ENCODE measurements around the gene GTF2A1.

Gene GTF2A1

GRCh38 chr14:81143793-81144192 lies 77.0 kb downstream of the GTF2A1 start:
- no peak for DNase-seq (ENCODE audit: low read depth)
- no peak overlapping the region for H3K4me3 ChIP-seq (ENCODE audit: low read depth, low read length)
- in situ Hi-C loops (cut with HindIII; ENCODE audit: low sequenced_read_pairs): no loop called here
- no peak for TF ChIP-seq CTCF (IDR thresholded peaks at IDR 0.05; ENCODE audit: low read depth, low read length, missing control alignments)

DNA sequence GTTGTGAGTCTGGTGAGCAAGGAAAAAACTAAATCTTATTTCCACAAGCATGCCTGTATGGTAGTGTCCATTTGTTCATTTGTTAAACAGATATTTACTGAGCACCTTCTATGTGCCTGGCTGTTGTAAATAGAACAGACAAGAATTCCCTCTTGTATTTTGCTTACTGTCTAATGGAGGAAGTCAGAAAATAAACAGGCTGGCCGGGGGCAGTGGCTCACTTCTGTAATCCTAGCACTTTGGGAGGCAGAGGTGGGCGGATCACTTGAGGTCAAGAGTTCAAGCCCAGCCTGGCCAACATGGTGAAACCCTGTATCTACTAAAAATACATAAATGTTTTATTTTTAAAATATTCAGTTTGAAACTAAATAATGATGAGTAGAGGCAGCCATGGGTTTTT lies 79.3 kb downstream of the GTF2A1 start:
- no peak overlapping the region for H3K4me3 ChIP-seq (ENCODE audit: low read depth, low read length)
- DNase-seq (ENCODE audit: low read depth): no peak
- no peak for TF ChIP-seq CTCF (IDR thresholded peaks at IDR 0.05; ENCODE audit: low read depth, low read length, missing control alignments)
- in situ Hi-C loops (cut with HindIII; ENCODE audit: low sequenced_read_pairs): no loop called here

DNA sequence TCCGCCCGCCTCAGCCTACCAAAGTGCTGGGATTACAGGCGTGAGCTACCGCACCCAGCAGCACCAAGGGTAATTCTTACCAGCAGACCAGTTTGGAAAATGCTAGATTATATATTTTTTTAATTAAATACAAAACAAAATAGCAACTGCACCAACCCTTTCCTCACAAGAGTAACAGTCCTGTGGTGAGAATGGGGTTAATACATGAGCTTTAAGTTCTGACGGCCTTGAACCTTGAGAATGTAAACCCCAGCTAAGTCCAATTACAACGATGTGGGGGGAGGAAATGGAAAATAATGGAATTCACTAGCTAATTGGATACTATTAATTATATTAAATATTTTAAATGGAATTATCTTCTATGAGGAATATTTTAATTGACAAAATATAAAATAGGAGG lies 82.3 kb downstream of the GTF2A1 start:
- in situ Hi-C loops (cut with HindIII; ENCODE audit: low sequenced_read_pairs): no loop called here
- DNase-seq (ENCODE audit: low read depth): no peak

DNA sequence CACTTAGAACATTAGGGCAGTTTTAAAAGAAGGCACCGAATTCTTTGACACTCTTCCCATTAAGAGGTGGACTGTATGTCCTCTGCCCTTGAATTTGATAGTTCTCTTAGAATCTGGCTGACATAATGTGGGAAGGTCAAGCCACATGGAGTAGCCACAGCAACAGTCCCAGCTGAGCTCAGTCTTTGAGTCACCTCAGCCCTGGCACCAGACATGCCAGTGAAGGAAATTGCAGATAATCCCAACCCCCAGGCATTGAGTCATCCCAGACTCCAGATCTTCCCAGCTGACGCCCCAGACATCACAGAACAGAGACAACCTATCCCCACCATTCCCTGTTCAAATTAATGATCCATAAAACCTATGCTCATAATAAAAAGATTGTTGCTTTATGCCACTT lies 83.4 kb downstream of the GTF2A1 start:
- in situ Hi-C loops (cut with HindIII; ENCODE audit: low sequenced_read_pairs): no loop called here
- TF ChIP-seq CTCF (IDR thresholded peaks at IDR 0.05; ENCODE audit: low read depth, low read length, missing control alignments): no peak
- H3K4me3 ChIP-seq (ENCODE audit: low read depth, low read length): no peak overlapping the region
- peak; percentile 6 for DNase-seq (ENCODE audit: low read depth)

More for the DNA sequence above, 82.3 kb downstream of the GTF2A1 start:
- no peak for TF ChIP-seq CTCF (IDR thresholded peaks at IDR 0.05; ENCODE audit: low read depth, low read length, missing control alignments)
- no peak overlapping the region for H3K4me3 ChIP-seq (ENCODE audit: low read depth, low read length)

DNA sequence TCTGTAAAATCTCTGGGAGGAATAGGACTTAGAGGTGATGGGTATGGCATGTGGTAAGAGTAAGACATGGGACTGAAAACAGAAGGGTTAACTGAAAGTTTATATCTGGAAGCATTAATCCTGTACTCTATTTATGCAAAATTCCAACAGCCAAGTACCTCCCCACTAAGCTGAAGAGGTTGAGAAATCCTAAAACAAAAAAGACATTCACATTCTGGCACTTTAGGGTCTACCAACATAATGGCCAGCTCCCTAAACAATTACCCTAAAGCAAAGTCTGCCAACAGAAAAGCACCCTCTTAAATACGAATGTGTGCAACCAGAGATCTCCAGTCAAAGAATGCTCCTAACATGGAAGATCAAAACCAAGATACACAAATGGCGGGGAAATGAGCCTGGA lies 87.4 kb downstream of the GTF2A1 start:
- DNase-seq (ENCODE audit: low read depth): no peak
- no peak overlapping the region for H3K4me3 ChIP-seq (ENCODE audit: low read depth, low read length)
- in situ Hi-C loops (cut with HindIII; ENCODE audit: low sequenced_read_pairs): no loop called here
- TF ChIP-seq CTCF (IDR thresholded peaks at IDR 0.05; ENCODE audit: low read depth, low read length, missing control alignments): no peak

- in situ Hi-C loops (cut with HindIII; ENCODE audit: low sequenced_read_pairs): no loop called here
- TF ChIP-seq CTCF (IDR thresholded peaks at IDR 0.05; ENCODE audit: low read depth, low read length, missing control alignments): no peak
- DNase-seq (ENCODE audit: low read depth): no peak
- H3K4me3 ChIP-seq (ENCODE audit: low read depth, low read length): no peak overlapping the region
Measured at GRCh38 chr14:81132468-81132867, 88.3 kb downstream of the GTF2A1 start.

DNA sequence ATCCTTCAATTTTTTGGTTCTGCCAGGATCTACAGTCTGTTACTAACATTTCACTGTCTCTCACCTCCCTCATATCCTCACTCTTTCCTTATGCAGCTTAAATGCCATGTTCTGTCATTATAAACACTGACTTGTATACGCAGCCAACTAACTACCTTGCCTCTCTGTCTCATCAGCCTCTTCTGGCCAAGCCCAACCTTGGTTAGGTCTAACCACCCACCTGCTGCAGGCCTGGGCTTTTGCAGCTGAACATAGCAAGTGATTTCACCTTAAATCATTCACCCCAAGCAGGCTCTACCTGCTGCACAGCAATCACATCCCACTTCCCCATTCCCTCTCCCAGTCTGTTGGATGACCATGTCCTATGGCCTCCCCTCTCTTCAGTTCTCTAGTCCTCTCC lies 91.5 kb downstream of the GTF2A1 start:
- TF ChIP-seq CTCF (IDR thresholded peaks at IDR 0.05; ENCODE audit: low read depth, low read length, missing control alignments): no peak
- in situ Hi-C loops (cut with HindIII; ENCODE audit: low sequenced_read_pairs): no loop called here
- no peak overlapping the region for H3K4me3 ChIP-seq (ENCODE audit: low read depth, low read length)
- DNase-seq (ENCODE audit: low read depth): no peak
